A549 (cell line): ENCODE measurements around the gene MTX3.

Experiments
- BCL3 ChIP-seq: fragments of >200 bp; sonication (Bioruptor Twin); formaldehyde crosslinking; IDR thresholded peaks from 3 replicates; pipeline ENCODE4 v1.6.1; 2016
- CEBPB ChIP-seq, 2 experiments: fragments of >200 bp in 1 of 2; sonication (Bioruptor Twin) in 1 of 2; formaldehyde crosslinking in 1 of 2; IDR thresholded peaks; 2 replicates each; pipeline ENCODE4 v1.6.1; 2012 to 2016
- EHMT2 ChIP-seq: fragments of 200-600 bp; sonication (generic); IDR thresholded peaks from 2 replicates; pipeline ENCODE4 v1.6.1; 2016; ENCODE audit warnings: antibody characterized with exemption, low read depth, mild to moderate bottlenecking, moderate library complexity
- EP300 ChIP-seq, 2 experiments: fragments of >200 bp; sonication (Bioruptor Twin); formaldehyde crosslinking; IDR thresholded peaks; 2 replicates in 1 of 2; 3 replicates in 1 of 2; pipeline ENCODE4 v1.6.1; 2016 to 2017
- JUNB ChIP-seq: fragments of >200 bp; sonication (Bioruptor Twin); formaldehyde crosslinking; IDR thresholded peaks from 2 replicates; pipeline ENCODE4 v1.6.1; 2016
- MAFK ChIP-seq: fragments of 450-650 bp; IDR thresholded peaks from 2 replicates; pipeline ENCODE4 v1.6.1; 2014; ENCODE audit not compliant: partially characterized antibody
- NPAS2 ChIP-seq: fragments of 250-450 bp; sonication (Bioruptor Pico); IDR thresholded peaks from 2 replicates; pipeline ENCODE4 v1.8.0; 2022; ENCODE audit warnings: mild to moderate bottlenecking, moderate library complexity, borderline replicate concordance
- NR3C1 ChIP-seq: fragments of >200 bp; sonication (Bioruptor Twin); formaldehyde crosslinking; IDR thresholded peaks from 3 replicates; pipeline ENCODE4 v1.6.1; 2017
- POLR2A ChIP-seq: IDR thresholded peaks from 2 replicates; pipeline ENCODE4 v1.6.1; 2012; ENCODE audit warnings: mild to moderate bottlenecking, low read length
- RNF2 ChIP-seq: fragments of 200-600 bp; sonication (generic); IDR thresholded peaks from 2 replicates; pipeline ENCODE4 v1.6.1; 2016; ENCODE audit warnings: low read depth, mild to moderate bottlenecking, antibody characterized with exemption, moderate library complexity, borderline replicate concordance
- ZC3H11A ChIP-seq: fragments of 450-650 bp; IDR thresholded peaks from 2 replicates; pipeline ENCODE4 v1.6.1; 2014; ENCODE audit warnings: antibody characterized with exemption, mild to moderate bottlenecking
- TF ChIP-seq, protein P1 (sequence below): fragments of >200 bp; sonication (Bioruptor Twin); formaldehyde crosslinking; IDR thresholded peaks from 3 replicates; pipeline ENCODE4 v1.5.1; 2016
- TF ChIP-seq, protein P2 (sequence below): IDR thresholded peaks from 2 replicates; pipeline ENCODE4 v1.6.1; 2012
- TF ChIP-seq, protein P3 (sequence below): fragments of 200-600 bp; sonication (generic); IDR thresholded peaks from 2 replicates; pipeline ENCODE4 v1.6.1; 2016; ENCODE audit warnings: antibody characterized with exemption, mild to moderate bottlenecking, moderate library complexity

DNA sequence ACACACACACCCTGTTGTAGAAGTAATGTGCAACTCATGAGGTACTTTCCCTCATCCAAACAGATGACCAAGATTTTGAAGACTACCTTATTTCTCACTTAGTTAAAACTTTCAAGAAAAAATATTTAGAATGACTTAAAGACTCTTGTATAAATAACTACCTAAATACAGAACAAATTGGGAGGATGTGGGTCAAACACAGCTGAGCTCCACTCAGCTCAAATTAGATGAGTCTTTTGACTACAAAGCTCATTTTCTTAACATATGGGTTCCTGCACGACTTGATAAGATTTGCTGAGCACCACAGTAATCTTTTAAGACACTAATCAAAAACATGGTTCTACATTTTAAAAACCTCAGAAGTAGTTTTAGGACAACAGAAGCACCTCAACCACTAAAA, 8.9 kb downstream of the MTX3 start:
- no peak for TF ChIP-seq POLR2A
- TF ChIP-seq EP300 (IDR thresholded peaks at IDR 0.05): no peak
- no peak for TF ChIP-seq CEBPB (IDR thresholded peaks at IDR 0.05)
- TF ChIP-seq, protein P1, sequence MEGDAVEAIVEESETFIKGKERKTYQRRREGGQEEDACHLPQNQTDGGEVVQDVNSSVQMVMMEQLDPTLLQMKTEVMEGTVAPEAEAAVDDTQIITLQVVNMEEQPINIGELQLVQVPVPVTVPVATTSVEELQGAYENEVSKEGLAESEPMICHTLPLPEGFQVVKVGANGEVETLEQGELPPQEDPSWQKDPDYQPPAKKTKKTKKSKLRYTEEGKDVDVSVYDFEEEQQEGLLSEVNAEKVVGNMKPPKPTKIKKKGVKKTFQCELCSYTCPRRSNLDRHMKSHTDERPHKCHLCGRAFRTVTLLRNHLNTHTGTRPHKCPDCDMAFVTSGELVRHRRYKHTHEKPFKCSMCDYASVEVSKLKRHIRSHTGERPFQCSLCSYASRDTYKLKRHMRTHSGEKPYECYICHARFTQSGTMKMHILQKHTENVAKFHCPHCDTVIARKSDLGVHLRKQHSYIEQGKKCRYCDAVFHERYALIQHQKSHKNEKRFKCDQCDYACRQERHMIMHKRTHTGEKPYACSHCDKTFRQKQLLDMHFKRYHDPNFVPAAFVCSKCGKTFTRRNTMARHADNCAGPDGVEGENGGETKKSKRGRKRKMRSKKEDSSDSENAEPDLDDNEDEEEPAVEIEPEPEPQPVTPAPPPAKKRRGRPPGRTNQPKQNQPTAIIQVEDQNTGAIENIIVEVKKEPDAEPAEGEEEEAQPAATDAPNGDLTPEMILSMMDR: no peak
- TF ChIP-seq MAFK: no peak
- no peak for TF ChIP-seq NPAS2 (CRISPR knock-in tag)
- no peak for TF ChIP-seq RNF2
- TF ChIP-seq, protein P2, sequence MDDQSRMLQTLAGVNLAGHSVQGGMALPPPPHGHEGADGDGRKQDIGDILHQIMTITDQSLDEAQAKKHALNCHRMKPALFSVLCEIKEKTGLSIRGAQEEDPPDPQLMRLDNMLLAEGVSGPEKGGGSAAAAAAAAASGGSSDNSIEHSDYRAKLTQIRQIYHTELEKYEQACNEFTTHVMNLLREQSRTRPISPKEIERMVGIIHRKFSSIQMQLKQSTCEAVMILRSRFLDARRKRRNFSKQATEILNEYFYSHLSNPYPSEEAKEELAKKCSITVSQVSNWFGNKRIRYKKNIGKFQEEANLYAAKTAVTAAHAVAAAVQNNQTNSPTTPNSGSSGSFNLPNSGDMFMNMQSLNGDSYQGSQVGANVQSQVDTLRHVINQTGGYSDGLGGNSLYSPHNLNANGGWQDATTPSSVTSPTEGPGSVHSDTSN: no peak
- no peak for TF ChIP-seq JUNB
- TF ChIP-seq EHMT2: no peak
- no peak for TF ChIP-seq BCL3
- TF ChIP-seq, protein P3, sequence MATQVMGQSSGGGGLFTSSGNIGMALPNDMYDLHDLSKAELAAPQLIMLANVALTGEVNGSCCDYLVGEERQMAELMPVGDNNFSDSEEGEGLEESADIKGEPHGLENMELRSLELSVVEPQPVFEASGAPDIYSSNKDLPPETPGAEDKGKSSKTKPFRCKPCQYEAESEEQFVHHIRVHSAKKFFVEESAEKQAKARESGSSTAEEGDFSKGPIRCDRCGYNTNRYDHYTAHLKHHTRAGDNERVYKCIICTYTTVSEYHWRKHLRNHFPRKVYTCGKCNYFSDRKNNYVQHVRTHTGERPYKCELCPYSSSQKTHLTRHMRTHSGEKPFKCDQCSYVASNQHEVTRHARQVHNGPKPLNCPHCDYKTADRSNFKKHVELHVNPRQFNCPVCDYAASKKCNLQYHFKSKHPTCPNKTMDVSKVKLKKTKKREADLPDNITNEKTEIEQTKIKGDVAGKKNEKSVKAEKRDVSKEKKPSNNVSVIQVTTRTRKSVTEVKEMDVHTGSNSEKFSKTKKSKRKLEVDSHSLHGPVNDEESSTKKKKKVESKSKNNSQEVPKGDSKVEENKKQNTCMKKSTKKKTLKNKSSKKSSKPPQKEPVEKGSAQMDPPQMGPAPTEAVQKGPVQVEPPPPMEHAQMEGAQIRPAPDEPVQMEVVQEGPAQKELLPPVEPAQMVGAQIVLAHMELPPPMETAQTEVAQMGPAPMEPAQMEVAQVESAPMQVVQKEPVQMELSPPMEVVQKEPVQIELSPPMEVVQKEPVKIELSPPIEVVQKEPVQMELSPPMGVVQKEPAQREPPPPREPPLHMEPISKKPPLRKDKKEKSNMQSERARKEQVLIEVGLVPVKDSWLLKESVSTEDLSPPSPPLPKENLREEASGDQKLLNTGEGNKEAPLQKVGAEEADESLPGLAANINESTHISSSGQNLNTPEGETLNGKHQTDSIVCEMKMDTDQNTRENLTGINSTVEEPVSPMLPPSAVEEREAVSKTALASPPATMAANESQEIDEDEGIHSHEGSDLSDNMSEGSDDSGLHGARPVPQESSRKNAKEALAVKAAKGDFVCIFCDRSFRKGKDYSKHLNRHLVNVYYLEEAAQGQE: no peak
- TF ChIP-seq ZC3H11A: no peak
- TF ChIP-seq NR3C1: no peak
